H9 (cell line): Measurements from ENCODE around the gene GPR15LG. TPM values are rescaled to one million over a fixed set of nuclear protein-coding genes. Genes with fewer than 3 reads are reported as not detected.

Source experiments
- DNase-seq: peaks from one replicate; pipeline ENCODE4 v3.0.0-alpha.2; 2017
- H2AFZ ChIP-seq: one replicate; pipeline ENCODE4 v1.6.1; 2013; ENCODE audit warnings: mild to moderate bottlenecking, low read length, control low read depth, moderate library complexity
- H2AK5ac ChIP-seq: 2 replicates; pipeline ENCODE4 v1.6.1; 2013; ENCODE audit warnings: low read length, control low read depth, mixed read lengths; ENCODE audit not compliant: insufficient read length
- H2BK120ac ChIP-seq: one replicate; pipeline ENCODE4 v1.6.1; 2013; ENCODE audit warnings: low read depth, mild to moderate bottlenecking, low read length, control low read depth, inconsistent platforms; ENCODE audit not compliant: poor library complexity, severe bottlenecking
- H2BK12ac ChIP-seq: 2 replicates; pipeline ENCODE4 v1.6.1; 2013; ENCODE audit warnings: low read length, control low read depth, mixed read lengths, low read depth; ENCODE audit not compliant: insufficient read length
- H2BK15ac ChIP-seq: 2 replicates; pipeline ENCODE4 v1.6.1; 2013; ENCODE audit warnings: low read depth, low read length, control low read depth
- H2BK20ac ChIP-seq: one replicate; pipeline ENCODE4 v1.6.1; 2013; ENCODE audit warnings: low read depth, mild to moderate bottlenecking, low read length, control low read depth, inconsistent platforms; ENCODE audit not compliant: poor library complexity, severe bottlenecking
- H2BK5ac ChIP-seq: 2 replicates; pipeline ENCODE4 v1.6.1; 2013; ENCODE audit warnings: low read length, control low read depth, mixed read lengths; ENCODE audit not compliant: insufficient read length
- H3K14ac ChIP-seq: 2 replicates; pipeline ENCODE4 v1.6.1; 2013; ENCODE audit warnings: low read length, control low read depth; ENCODE audit not compliant: insufficient read depth
- H3K18ac ChIP-seq: 2 replicates; pipeline ENCODE4 v1.6.1; 2013; ENCODE audit warnings: low read depth, mild to moderate bottlenecking, mixed read lengths, low read length, control low read depth; ENCODE audit not compliant: insufficient read length
- H3K23ac ChIP-seq: 2 replicates; pipeline ENCODE4 v1.6.1; 2013; ENCODE audit warnings: low read length, control low read depth, mixed read lengths, low read depth; ENCODE audit not compliant: insufficient read length
- H3K23me2 ChIP-seq: 2 replicates; pipeline ENCODE4 v1.6.1; 2013; ENCODE audit warnings: low read depth, mild to moderate bottlenecking, mixed read lengths, low read length, control low read depth; ENCODE audit not compliant: insufficient read length, poor library complexity, severe bottlenecking
- H3K27ac ChIP-seq: 2 replicates; pipeline ENCODE4 v1.5.1; 2013; ENCODE audit warnings: low read length, control low read depth, mixed read lengths, low read depth; ENCODE audit not compliant: insufficient read length
- H3K27me3 ChIP-seq: 2 replicates; pipeline ENCODE4 v1.6.1; 2013; ENCODE audit warnings: low read length, control low read depth, inconsistent platforms; ENCODE audit not compliant: insufficient read depth
- H3K4ac ChIP-seq: 2 replicates; pipeline ENCODE4 v1.6.1; 2013; ENCODE audit warnings: low read depth, mild to moderate bottlenecking, control low read depth, inconsistent platforms, low read length, moderate library complexity
- H3K4me1 ChIP-seq: 2 replicates; pipeline ENCODE4 v1.6.1; 2013; ENCODE audit warnings: low read length, control low read depth, inconsistent platforms; ENCODE audit not compliant: insufficient read depth
- H3K4me2 ChIP-seq: 2 replicates; pipeline ENCODE4 v1.6.1; 2013; ENCODE audit warnings: low read length, control low read depth, mixed read lengths; ENCODE audit not compliant: insufficient read length, insufficient read depth
- H3K56ac ChIP-seq: 2 replicates; pipeline ENCODE4 v1.6.1; 2013; ENCODE audit warnings: low read depth, mild to moderate bottlenecking, mixed read lengths, low read length, control low read depth; ENCODE audit not compliant: insufficient read length
- H3K79me1 ChIP-seq: 2 replicates; pipeline ENCODE4 v1.6.1; 2013; ENCODE audit warnings: low read depth, mild to moderate bottlenecking, moderate library complexity, low read length, control low read depth, inconsistent platforms; ENCODE audit not compliant: insufficient read depth, poor library complexity, severe bottlenecking
- H3K79me2 ChIP-seq: 2 replicates; pipeline ENCODE4 v1.6.1; 2013; ENCODE audit warnings: low read length, control low read depth, inconsistent platforms; ENCODE audit not compliant: insufficient read depth
- H3K9ac ChIP-seq: 2 replicates; pipeline ENCODE4 v1.6.1; 2013; ENCODE audit warnings: low read length, control low read depth, mixed read lengths; ENCODE audit not compliant: insufficient read length; ENCODE audit errors: extremely low read depth
- H3K9me3 ChIP-seq: one replicate; pipeline ENCODE4 v1.6.1; 2013; ENCODE audit warnings: low read depth, low read length, inconsistent platforms; ENCODE audit not compliant: control insufficient read depth
- H3T11ph ChIP-seq: one replicate; pipeline ENCODE4 v1.6.1; 2013; ENCODE audit warnings: mild to moderate bottlenecking, low read length, control low read depth, inconsistent platforms
- H4K20me1 ChIP-seq: one replicate; pipeline ENCODE4 v1.6.1; 2013; ENCODE audit not compliant: control insufficient read depth, insufficient read length, insufficient read depth
- H4K5ac ChIP-seq: 2 replicates; pipeline ENCODE4 v1.6.1; 2013; ENCODE audit warnings: low read depth, mild to moderate bottlenecking, mixed read lengths, low read length, control low read depth; ENCODE audit not compliant: insufficient read length
- H4K8ac ChIP-seq: replicated peaks from 2 replicates; pipeline ENCODE4 v1.6.1; 2013; ENCODE audit warnings: low read length, control low read depth, mixed read lengths, low read depth; ENCODE audit not compliant: insufficient read length
- H4K91ac ChIP-seq: 2 replicates; pipeline ENCODE4 v1.6.1; 2013; ENCODE audit warnings: low read depth, mild to moderate bottlenecking, moderate library complexity, mixed read lengths, low read length, control low read depth; ENCODE audit not compliant: insufficient read length
- H3K27ac Mint-ChIP-seq, 3 experiments: 2 replicates in 2 of 3; 3 replicates in 1 of 3; pipeline ENCODE4 v1.8.0; 2020 to 2021; ENCODE audit warnings: mixed read lengths in 3 of 3, mild to moderate bottlenecking in 1 of 3, moderate library complexity in 1 of 3
- H3K27me3 Mint-ChIP-seq: 2 replicates; pipeline ENCODE4 v1.8.0; 2021; ENCODE audit warnings: low read depth, mild to moderate bottlenecking, moderate library complexity, mixed read lengths
- H3K36me3 Mint-ChIP-seq, 3 experiments: 2 replicates in 2 of 3; 3 replicates in 1 of 3; pipeline ENCODE4 v1.8.0; 2020 to 2021; ENCODE audit warnings: low read depth in 3 of 3, mixed read lengths in 3 of 3; ENCODE audit not compliant: insufficient read depth in 1 of 3
- H3K4me1 Mint-ChIP-seq, 2 experiments: 2 replicates each; pipeline ENCODE4 v1.8.0; 2020; ENCODE audit warnings: mixed read lengths in 2 of 2
- H3K4me3 Mint-ChIP-seq, 2 experiments: 2 replicates in 1 of 2; 3 replicates in 1 of 2; pipeline ENCODE4 v1.8.0; 2020 to 2021; ENCODE audit warnings: mild to moderate bottlenecking in 2 of 2, mixed read lengths in 2 of 2, moderate library complexity in 1 of 2
- H3K9me3 Mint-ChIP-seq, 2 experiments: 2 replicates in 1 of 2; 3 replicates in 1 of 2; pipeline ENCODE4 v1.8.0; 2020; ENCODE audit warnings: mild to moderate bottlenecking in 2 of 2, mixed read lengths in 2 of 2, moderate library complexity in 1 of 2
- CTCF ChIP-seq: fragments of 200-600 bp; sonication (generic); conservative IDR thresholded peaks from 3 replicates; pipeline ENCODE4 v1.8.0; 2021; ENCODE audit warnings: antibody characterized with exemption, mild to moderate bottlenecking
- WGBS: extraction: QIAGEN DNeasy Blood & Tissue Kit; methylation state at CpG from one replicate; pipeline ENCODE4 v1.1.7; 2013; ENCODE audit warnings: missing lambda C conversion rate, low lambda C conversion rate, mixed read lengths; ENCODE audit not compliant: insufficient read length; ENCODE audit errors: extremely low coverage; 5-methylcytosine and 5-hydroxymethylcytosine counted together
- total RNA-seq: library from RNA; stranded (reverse); gene quantifications from 2 replicates; pipeline ENCODE4 v1.2.1, GENCODE V29; 2021

The GPR15LG gene
- total RNA-seq, 1 experiment from 2014 or later = not detected

- H4K20me1 ChIP-seq = no peaks in the 10 kb centered on the region
- no peaks in the 10 kb centered on the region for H3K27me3 ChIP-seq
- H4K5ac ChIP-seq = no peak overlapping the region
- H2BK12ac ChIP-seq = no peak overlapping the region
- Mint-ChIP-seq H3K36me3 (peaks cover 11 to 33% (median 32%) of the 10 kb centered on the region in 3 experiments; a peak in 6 of 7 replicates), H3K27ac (no peak overlapping the region; a peak in 1 of 7 replicates), H3K27me3 (no peaks in the 10 kb centered on the region), H3K9me3 (no peaks in the 10 kb centered on the region), H3K4me3 (no peak overlapping the region), H3K4me1 (peaks cover 40 to 43% of the 10 kb centered on the region in 2 experiments)
- no peak overlapping the region for H3K9ac ChIP-seq
- H3K14ac ChIP-seq = no peak overlapping the region
- H3K23me2 ChIP-seq = no peaks in the 10 kb centered on the region
- no peak overlapping the region for H2BK15ac ChIP-seq
- no CpG with 5 or more reads among the region's 10 CpGs for WGBS
- H3K4me2 ChIP-seq = no peak overlapping the region
- H3K9me3 ChIP-seq = no peaks in the 10 kb centered on the region
- H3K18ac ChIP-seq = no peak overlapping the region
- no peak overlapping the region for H2BK20ac ChIP-seq
- H2BK120ac ChIP-seq = no peak overlapping the region
- no peak overlapping the region for H3K23ac ChIP-seq
- no peak overlapping the region for H2AK5ac ChIP-seq
- H4K91ac ChIP-seq = no peak overlapping the region
- H2BK5ac ChIP-seq = no peak overlapping the region
- no peak overlapping the region for H3K27ac ChIP-seq
- peaks cover 8% of the 10 kb centered on the region; the same call in 1 of the 2 replicates for H3K4me1 ChIP-seq
- H4K8ac ChIP-seq = no peak overlapping the region
- H3K79me1 ChIP-seq = no peaks in the 10 kb centered on the region
- H3K79me2 ChIP-seq = no peaks in the 10 kb centered on the region
- H3T11ph ChIP-seq = no peak overlapping the region
- no peak for DNase-seq
- no peak overlapping the region for H3K4ac ChIP-seq
- no peak overlapping the region for H2AFZ ChIP-seq
- TF ChIP-seq CTCF = no peak
- H3K56ac ChIP-seq = no peak overlapping the region
These were observed 16.8 kb upstream of the GPR15LG start for GRCh38 chr10:84156768-84157167.
